Measurements from ENCODE around the gene ABCG1.
A peak's percentile ranks its signal among the peaks of the same experiment; 100 is the strongest.

The ABCG1 gene

DNA sequence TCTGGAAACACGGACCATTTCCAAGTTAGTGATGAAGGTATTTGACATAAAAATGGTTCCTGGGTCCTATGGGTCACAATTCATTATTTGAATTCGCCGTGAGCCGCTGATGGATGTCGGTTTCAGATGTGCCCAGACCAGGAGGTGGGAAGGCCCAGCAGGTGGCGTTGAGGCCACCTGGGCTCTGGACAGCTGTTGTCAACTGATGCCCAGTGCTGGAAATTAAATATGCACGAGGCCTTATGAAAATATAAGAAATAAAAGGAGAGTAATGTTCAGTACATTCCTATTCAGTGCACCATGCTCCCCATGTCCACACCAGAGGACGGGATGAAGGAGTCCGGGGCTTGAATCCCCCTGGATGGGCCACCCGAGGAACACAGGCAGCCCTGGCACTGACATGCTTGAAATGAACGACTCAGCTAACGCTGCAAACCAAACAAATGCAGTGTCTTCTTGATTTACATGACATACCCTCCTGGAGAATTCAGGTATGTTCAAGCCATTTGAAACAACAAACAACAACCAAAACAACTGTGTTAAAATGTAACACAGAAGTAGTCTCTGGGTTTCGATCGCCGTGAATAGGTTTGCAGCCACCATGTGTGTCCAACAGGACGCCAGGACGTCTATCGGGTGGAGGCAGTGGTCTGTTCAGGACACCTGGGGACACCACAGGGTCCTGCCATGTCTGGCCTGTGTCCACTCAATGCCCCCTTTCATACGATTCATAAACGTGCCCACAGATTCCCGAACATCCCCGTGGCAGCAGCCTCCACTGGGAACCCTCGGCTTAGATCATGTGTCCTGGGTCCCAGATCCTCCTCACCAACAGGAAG is 90.2 kb downstream of the ABCG1 start:
- no peak for DNase-seq

GRCh38 chr21:42309753-42310213 is 90.8 kb downstream of the ABCG1 start:
- DNase-seq: peak; percentile 74

DNA sequence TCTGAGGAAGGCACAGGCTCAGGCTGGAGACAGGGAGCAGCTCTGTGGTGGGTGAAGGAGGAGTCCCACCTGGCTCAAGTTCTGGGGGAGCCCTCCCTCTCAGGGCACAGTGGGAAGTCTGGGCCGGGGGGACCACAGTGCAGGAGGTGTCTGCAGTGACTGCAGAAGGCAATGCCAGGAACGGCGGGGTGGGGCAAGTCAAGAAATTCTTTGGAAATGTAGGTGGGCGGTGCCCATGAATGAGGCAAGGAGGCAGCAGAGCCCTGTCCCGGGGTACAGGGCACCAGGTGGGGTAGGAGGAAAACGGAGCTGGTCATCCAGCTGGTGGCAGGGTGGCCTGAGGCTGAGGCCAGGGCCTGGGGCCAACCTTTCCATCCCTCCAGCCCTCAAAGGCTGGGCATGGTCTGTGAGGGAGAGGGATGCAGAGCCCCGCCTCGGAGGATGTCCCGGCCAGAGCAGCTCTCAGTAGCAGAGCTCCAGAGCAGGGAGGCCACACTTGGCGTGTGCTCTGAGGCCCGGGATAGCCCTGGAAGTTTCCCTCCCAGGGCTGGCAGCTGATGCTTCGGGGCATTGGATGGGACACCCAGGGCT is 91.6 kb downstream of the ABCG1 start:
- no peak for DNase-seq

- DNase-seq: no peak
These were observed 92.2 kb downstream of the ABCG1 start for GRCh38 chr21:42311160-42311559.

DNA sequence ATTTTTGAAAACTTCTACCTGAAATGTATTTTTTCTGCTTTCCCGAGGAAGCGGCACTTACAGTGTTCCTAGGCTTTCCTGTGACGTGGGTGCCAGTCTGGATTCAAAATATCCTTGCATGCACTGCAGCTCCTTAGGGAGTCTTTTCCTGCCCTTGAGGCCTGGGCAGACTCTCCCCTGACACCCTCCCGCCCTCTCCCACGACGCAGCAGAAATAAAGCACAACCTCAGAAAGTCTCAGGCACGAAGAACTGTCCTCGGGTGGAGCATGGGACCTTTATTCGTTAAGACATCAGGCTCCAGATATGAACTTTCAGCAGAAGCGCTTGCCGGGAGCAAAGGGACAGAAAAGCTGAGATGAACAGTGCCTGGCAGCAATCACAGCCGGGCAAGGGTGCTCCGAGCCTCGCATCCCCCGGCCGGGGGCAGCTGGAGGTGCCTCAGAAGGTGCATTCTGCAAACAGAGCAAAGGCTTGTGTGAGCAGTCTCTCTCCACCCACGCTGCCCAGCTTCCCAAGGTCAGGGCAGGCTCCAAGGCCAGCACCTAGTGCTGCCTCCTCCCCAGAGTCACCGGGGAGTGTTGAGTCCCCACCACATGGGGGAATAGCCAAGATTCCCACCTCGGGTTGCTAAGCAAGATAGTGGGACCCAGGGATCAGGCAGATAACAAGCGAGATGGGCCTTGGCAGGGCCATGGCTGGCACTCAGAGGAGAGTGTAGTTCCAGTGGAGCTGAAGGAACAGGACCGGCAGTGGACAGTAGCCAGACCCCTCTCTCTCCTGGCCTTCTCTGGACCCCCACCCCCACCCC is 93.1 kb downstream of the ABCG1 start:
- no peak for DNase-seq

DNA sequence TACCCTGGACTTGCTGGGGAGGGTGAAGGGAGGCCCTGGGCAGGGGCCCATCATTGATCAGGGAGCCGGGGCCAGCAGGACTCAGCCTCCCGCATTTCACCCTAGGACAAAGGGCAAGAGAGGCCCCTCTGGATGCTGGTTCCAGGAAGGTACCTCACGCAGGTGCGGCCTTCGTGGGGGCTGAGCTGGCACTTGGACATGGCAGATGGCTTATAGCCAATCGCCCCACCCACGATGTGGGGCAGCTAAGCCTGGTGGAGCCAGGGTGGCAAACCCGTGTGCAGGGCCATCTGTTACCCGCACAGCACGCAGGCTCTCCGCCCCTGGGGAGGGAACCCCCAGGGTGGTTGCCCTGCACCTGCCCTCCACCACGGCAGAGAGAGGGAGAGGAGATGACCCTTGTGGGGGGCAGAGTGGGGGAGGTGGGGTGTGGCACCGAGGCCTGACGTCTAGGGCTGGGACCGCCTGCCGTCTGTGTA is 93.7 kb downstream of the ABCG1 start:
- no peak for DNase-seq

DNA sequence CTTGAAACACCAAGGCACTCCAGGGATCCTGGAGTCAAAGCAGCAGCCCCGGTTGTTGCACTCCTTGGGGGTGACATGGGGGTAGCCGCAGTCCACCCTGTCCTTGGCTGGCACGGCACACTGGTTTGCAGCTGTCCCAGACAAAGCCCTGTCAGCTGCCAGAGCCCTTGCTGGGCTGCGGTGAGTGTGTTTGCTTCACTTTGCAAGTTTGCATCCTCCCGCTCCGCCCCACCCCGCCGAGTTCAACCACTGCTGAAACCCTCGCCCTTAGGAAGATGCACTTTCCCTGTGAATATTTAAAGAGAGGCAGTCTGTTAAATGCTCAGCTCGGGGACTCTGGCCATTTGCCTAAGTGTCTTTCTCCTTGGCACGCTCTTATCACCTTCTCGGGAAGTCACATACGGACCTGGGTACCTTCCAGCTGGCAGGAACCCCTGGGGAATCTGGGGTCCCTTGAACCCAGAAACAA is 94.6 kb downstream of the ABCG1 start:
- DNase-seq: no peak

DNA sequence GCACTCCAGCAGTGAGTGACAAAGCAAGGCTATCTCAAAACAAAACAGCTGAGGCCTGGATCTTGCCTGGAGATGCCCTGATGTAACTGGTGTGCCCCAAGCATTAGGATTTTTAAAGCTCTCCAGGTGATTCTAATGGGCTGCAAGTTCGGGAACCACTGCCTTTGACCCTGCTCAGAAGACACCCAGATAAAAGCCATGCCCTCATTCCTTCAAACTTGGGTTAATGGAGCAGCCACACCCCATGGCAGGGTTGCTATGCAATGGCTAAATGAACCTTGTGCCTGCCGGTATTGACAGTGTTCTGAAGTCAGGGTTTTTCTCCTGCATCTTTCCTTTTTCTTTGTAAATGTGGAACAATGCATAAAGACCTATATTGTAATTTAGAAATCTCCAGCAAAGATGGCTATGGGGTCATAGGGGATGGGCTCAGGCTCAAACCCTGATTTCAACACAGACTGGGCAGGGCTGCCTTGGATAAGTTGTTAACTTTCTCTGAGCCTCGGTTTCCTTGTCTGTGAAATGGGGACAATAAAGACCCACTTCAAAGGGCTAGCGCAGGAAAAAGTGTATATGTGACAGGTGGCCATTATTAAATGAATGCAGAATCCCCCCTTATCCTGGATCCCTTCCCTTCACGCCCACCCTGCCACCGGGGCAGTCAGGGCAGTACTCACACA is 95.8 kb downstream of the ABCG1 start:
- DNase-seq: no peak

- DNase-seq: no peak
These were observed 96.5 kb downstream of the ABCG1 start, which contains the start of gene TFF3 for GRCh38 chr21:42315296-42315891. TSS of gene TFF3 (minus strand) at chr21:42315409. CDS start at chr21:42315374, 35 bp downstream.

DNA sequence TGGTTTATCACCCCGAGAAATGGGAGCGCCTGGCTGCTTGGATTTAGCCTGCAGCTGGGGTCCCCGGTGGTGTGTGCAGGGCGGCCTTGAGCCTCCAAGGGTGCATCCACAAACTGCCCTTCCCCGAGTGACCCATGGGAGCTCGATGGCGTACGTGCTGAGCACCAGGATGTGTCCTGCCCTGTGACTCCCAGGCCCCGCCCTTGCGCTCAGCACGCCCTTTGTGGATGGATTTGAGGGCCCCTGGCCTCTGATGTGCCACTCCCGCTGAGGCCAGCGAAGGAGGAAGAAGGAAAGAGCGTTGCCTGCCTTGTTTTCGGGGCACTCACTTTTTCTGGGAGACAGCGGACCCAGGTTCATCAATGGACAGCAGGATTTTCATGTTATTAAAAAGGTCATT is 98.0 kb downstream of the ABCG1 start:
- no peak for DNase-seq

DNA sequence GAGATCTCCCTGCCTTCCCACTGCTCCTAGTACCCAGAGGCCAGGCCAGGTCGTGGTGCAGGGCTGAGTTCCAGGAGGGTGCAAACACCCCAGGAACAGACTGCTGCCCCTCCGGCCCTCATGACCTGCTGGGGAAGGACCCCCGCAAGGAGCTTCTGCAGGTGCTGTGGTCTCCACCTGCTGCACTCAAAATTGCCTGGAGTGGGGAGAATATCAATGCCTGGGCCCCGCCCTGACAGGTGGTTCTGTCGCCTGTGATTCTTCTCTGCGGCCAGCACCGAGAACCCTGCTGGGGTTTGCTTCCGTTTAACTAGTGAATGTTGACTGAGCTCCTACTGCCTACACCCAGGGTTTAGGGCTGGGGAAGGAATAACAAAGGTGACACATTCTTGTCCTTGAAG is 98.4 kb downstream of the ABCG1 start:
- no peak for DNase-seq

GRCh38 chr21:42317826-42318746 is 99.1 kb downstream of the ABCG1 start:
- no peak for DNase-seq

GRCh38 chr21:42319376-42319775 is 100.4 kb downstream of the ABCG1 start:
- no peak for DNase-seq

GRCh38 chr21:42319851-42320572 is 101.1 kb downstream of the ABCG1 start:
- DNase-seq: no peak

DNA sequence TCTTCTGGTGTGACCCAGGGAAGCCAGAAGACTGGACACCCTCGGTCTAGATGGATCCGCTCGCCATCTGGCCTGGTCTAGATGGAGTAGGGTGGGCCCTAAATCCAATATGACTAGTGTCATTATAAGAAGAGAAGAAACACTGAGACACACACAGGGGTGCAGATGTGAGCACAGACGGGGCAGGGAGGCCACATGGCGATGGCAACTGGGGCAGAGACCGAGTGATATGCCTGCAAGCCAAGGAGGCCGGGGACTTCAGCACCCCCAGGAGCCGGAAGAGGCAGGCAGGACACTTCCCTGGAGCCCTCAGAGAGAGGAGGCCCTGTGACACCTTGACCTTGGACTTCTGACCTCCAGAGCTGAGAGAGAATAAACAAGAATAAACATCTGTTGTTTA is 101.9 kb downstream of the ABCG1 start:
- DNase-seq: no peak

- DNase-seq: no peak
These were observed 102.3 kb downstream of the ABCG1 start for GRCh38 chr21:42321231-42321630.

GRCh38 chr21:42321845-42322244 is 102.9 kb downstream of the ABCG1 start:
- no peak for DNase-seq

DNA sequence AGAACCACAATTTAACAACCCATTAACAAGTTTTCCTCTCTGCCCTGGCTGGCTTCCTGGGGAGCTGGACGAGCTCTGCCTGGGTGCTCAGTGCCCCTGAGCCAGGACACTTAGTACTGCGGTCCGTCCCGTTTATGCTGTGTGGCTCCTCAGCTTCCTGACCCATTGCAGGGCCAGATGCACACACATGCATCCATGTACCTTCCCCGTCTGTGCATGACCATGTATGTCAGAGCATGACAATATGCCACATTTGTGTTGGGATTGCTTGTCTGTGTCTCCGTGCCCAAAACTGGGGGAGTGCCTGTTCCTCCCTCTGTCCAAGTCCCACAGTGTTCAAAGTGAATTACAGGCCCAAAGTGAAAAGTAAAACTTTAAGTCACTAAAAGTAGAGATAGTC is 106.0 kb downstream of the ABCG1 start:
- DNase-seq: no peak

DNA sequence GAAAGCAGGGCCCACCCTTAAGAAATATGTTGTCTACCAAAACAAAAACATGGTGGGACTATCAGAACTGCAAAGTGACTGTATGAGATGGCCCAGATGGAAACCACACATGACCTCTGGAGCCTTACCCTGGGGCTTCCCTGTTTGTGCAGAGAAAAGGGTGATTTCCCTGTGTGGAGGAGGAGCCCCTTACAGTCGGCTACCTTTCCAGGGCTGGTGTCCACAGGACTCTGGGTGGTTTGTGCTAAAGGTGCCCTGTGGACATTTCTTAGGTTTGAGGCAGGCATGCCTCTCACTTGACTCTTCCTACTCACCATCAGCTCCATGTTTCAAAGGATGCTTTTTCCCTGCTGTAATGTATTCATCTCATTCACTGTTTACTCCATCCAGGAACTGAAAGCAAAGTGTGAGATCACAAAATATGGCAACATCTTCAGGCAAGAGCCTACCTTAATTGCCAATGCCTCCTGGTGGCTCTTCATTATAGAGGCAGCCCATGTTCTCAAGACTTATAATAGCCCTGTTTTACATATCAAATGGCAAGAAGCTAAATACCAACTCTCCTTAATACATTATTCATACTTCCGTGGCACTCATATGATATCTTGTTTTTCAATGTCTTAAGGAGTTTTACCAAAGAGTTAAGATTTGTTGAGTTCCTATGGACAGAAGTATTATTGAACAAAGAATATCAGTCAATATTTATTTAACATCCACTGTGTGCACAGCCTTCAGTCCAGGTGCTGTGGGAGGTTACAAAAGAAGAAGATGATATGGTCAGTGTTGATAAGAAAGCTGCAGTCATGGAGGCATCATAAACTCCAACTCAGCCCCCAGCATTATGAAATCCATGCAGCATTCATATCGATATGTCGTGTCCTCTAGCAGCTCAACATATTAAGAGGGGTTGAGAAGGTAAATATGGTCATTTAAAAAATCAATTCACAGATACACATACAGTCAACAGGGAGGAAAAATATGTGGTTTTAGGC is 111.7 kb downstream of the ABCG1 start:
- DNase-seq: no peak

Data from activated CD4-positive, alpha-beta T cell treated with anti-CD3 and anti-CD28 coated beads, Interleukin-2, amount 50 U/mL, for 1 hour (primary cell).